ENCODE data around the gene LMOD1. TPM values are rescaled to one million over a fixed set of nuclear protein-coding genes. Genes with fewer than 3 reads are reported as not detected.
A peak's percentile ranks its signal among the peaks of the same experiment; 100 is the strongest.

LMOD1 gene
- total RNA-seq, 1 donor from 2014 or later: 24.2 TPM

DNA sequence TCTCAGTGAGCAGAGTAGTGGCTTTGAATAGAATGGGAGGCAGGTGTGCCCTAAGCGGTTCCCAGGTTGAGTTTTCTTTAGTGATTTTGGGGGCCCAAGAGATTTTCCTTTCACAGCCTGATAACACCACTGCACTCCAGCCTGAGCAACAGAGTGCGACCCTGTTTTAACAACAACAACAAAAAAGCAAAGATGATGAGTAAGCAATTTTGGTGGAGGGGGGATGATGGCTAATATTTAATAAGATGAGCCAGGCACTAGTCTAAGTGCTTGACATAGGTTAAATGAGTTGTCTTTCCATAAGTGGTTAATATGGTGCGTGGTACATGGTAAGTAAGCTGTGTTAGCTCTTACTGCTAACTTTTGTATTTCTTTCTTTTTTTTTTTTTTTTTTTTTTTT, 38.1 kb upstream of the LMOD1 start:
- DNase-seq (no peak), ATAC-seq (no peak)
- H3K36me3 ChIP-seq: peaks cover 19% of the 10 kb centered on the region
- TF ChIP-seq, protein P1, sequence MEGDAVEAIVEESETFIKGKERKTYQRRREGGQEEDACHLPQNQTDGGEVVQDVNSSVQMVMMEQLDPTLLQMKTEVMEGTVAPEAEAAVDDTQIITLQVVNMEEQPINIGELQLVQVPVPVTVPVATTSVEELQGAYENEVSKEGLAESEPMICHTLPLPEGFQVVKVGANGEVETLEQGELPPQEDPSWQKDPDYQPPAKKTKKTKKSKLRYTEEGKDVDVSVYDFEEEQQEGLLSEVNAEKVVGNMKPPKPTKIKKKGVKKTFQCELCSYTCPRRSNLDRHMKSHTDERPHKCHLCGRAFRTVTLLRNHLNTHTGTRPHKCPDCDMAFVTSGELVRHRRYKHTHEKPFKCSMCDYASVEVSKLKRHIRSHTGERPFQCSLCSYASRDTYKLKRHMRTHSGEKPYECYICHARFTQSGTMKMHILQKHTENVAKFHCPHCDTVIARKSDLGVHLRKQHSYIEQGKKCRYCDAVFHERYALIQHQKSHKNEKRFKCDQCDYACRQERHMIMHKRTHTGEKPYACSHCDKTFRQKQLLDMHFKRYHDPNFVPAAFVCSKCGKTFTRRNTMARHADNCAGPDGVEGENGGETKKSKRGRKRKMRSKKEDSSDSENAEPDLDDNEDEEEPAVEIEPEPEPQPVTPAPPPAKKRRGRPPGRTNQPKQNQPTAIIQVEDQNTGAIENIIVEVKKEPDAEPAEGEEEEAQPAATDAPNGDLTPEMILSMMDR (IDR thresholded peaks at IDR 0.05): no peak
- no peaks in the 10 kb centered on the region for H3K27me3 ChIP-seq (ENCODE audit: low read depth)
- peaks cover 26% of the 10 kb centered on the region for H3K4me1 ChIP-seq
- no peak overlapping the region for H3K27ac ChIP-seq
- intact Hi-C loops (cut with DNase I): no loop called here
- H3K9me3 ChIP-seq: no peaks in the 10 kb centered on the region
- H3K4me3 ChIP-seq: no peak overlapping the region

DNA sequence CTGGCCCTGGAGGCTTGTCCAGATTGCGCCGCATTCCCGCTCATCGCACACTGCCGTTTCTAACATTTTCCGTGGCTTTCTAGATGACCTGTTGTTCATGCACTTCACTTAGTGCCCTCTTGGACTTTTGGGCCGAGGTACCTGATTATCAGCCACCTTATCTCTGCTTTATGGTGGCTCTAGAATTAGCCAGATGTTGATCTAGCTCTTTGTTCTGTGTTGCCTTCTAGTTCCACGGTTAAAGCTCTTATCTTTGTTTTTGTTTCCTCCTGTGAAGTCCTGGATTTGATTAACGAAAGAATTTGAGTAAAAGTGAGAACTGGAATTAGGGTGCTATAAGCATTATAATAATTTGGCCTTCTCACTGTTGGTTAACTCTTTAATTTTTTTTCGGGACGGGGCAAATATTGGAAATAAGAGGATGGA, 37.0 kb upstream of the LMOD1 start:
- DNase-seq (no peak), ATAC-seq (no peak)
- Histone ChIP-seq H3K27ac (peak overlapping the region; percentile 97), H3K36me3 (peaks cover 8% of the 10 kb centered on the region), H3K27me3 (ENCODE audit: low read depth) (no peaks in the 10 kb centered on the region), H3K9me3 (no peaks in the 10 kb centered on the region), H3K4me3 (peak overlapping the region; percentile 96), H3K4me1 (peaks cover 26% of the 10 kb centered on the region)
- TF ChIP-seq, protein P1 (IDR thresholded peaks at IDR 0.05): peak; percentile 17
- intact Hi-C loops (cut with DNase I): no loop called here

DNA sequence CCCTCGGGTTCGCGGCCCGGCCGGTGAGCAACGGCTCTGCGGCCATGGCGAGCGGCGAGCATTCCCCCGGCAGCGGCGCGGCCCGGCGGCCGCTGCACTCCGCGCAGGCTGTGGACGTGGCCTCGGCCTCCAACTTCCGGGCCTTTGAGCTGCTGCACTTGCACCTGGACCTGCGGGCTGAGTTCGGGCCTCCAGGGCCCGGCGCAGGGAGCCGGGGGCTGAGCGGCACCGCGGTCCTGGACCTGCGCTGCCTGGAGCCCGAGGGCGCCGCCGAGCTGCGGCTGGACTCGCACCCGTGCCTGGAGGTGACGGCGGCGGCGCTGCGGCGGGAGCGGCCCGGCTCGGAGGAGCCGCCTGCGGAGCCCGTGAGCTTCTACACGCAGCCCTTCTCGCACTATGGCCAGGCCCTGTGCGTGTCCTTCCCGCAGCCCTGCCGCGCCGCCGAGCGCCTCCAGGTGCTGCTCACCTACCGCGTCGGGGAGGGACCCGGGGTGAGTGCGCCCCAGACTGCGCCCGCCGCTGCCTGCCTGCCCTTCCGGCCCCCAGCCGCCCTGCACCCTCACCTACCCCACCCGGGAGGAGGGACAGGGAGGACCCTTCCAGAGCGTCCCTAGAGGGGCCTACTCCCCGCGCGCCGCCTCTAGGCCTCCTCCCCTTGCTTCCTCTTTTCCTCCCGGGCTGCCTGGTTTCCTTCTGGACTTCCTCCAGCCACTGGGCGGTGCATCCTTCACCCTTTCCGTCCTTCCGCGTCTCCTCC, 36.5 kb upstream of the LMOD1 start, which contains the start of gene RNPEP:
TSS of gene RNPEP (plus strand) at position 26 of the 757 bp plus-strand sequence. CDS start at position 45, 19 bp downstream.
- Histone ChIP-seq H3K4me1 (peaks cover 26% of the 10 kb centered on the region), H3K27ac (peak within 1 kb of the TSS; percentile 97), H3K9me3 (no peaks in the 10 kb centered on the region), H3K27me3 (ENCODE audit: low read depth) (no peaks in the 10 kb centered on the region), H3K4me3 (peak within 1 kb of the TSS; percentile 96), H3K36me3 (peaks cover 7% of the 10 kb centered on the region)
- intact Hi-C loops (cut with DNase I): no loop called here
- ATAC-seq (peak; percentile 94 to 95), DNase-seq (peak; percentile 85)
- TF ChIP-seq, protein P1 (IDR thresholded peaks at IDR 0.05): peak; percentile 26

DNA sequence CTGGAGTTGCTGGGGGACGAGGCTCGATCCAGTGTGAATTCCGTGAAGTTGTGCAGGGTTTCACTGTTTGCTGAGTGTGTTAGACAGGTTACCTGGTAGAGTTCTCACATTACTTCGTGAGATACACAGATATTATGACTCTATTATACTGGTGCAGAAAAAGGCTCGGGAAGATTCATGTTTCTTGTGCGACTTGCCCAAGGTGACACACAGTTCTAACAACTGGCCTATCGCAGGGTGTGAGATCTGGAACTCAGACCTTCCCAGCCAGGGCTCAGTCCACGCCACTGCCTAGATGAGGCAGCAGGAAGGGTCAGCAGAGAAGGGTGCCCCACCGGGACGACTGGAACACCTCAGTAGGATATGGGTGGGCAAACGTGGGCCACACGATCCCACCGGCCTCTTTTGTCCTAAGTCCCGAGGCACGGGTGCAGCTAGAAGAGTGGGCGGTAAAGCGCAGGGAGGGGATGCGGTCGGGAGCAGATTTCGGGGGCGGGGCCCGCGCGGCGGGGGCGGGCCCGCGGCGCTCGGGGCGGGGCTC, 35.8 kb upstream of the LMOD1 start:
- Histone ChIP-seq H3K36me3 (peaks cover 5% of the 10 kb centered on the region), H3K4me3 (peak overlapping the region; percentile 96), H3K27ac (peak overlapping the region; percentile 97), H3K4me1 (peaks cover 26% of the 10 kb centered on the region), H3K9me3 (no peaks in the 10 kb centered on the region), H3K27me3 (ENCODE audit: low read depth) (no peaks in the 10 kb centered on the region)
- ATAC-seq: peak in 1 of 2 donors; percentile 3
- peak; percentile 84 for DNase-seq
- TF ChIP-seq, protein P1 (IDR thresholded peaks at IDR 0.05): no peak
- intact Hi-C loops (cut with DNase I): no loop called here

DNA sequence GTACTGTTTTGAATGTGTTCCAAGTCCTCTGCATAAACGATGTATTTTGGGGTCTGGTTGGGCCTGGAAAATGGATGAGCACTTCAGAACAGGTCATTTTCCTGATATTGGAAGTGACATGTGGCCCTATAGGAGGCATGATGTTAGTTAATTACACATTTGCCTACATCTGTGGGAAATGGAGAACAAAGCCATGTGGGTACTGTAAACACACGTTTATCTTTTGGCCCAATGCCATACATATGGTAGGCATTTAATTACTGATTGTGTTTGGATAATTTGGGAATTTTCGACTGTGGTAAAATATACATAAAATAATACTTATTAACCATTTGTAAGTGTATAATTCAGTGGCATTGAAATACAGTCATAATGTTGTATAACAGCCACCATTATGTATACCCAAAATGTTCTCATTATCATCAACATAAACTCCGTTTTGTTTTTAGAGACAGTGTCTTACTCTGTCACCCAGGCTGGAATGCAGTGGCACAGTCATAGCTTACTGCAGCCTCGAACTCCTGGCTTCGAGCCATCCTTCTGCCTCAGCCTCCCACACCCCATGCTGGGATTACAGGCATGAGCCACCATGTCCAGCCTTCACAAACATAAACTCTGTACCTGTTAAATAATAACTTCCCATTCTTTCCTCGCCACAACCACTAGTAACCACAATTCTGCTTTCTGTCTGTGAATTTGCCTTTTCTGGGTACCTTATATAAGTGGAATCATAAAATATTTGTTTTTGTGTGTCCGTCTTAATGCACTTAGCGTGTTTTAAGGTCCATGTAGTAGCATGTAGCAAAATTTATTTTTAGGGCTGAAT, 24.2 kb upstream of the LMOD1 start:
- TF ChIP-seq, protein P1 (IDR thresholded peaks at IDR 0.05): no peak
- H3K36me3 ChIP-seq: peaks cover 56% of the 10 kb centered on the region
- intact Hi-C loops (cut with DNase I): loop anchor here (10.0 kb wide), 1 partner anchor 76 kb away; no protein-coding TSS in a partner anchor
- H3K4me3 ChIP-seq: no peak overlapping the region
- no peak for ATAC-seq
- no peaks in the 10 kb centered on the region for H3K27me3 ChIP-seq (ENCODE audit: low read depth)
- H3K9me3 ChIP-seq: no peaks in the 10 kb centered on the region
- H3K4me1 ChIP-seq: no peaks in the 10 kb centered on the region
- no peak overlapping the region for H3K27ac ChIP-seq
- no peak for DNase-seq

Measured in lower lobe of right lung (tissue), 2 donors.